Measurements from ENCODE around the gene ARHGEF12.
A peak's percentile ranks its signal among the peaks of the same experiment; 100 is the strongest.

Gene ARHGEF12

GRCh38 chr11:120302001-120302805 is 34.0 kb upstream of the ARHGEF12 start:
- no peak overlapping the region for H3K4me3 ChIP-seq
- no peaks in the 10 kb centered on the region for H3K9me3 ChIP-seq (replicated peaks in 1 of 11)
- no peaks in the 10 kb centered on the region for H3K36me3 ChIP-seq
- TF ChIP-seq Cebpa-rat (IDR thresholded peaks at IDR 0.05), result no peak
- no peaks in the 10 kb centered on the region for H3K27me3 ChIP-seq
- H3K4me1 ChIP-seq, result peaks cover 0 to 26% (median 0%) of the 10 kb centered on the region in 10 experiments; a peak in 8 of 20 replicates
- H3K4me2 ChIP-seq, result no peak overlapping the region
- H4K20me1 ChIP-seq, result peaks cover 0 to 9% (median 0%) of the 10 kb centered on the region in 11 experiments; a peak in 4 of 22 replicates
- H3K9ac ChIP-seq, result 0 out of 22 replicates have a peak overlapping the region, but pooled peaks of 1 of the 11 experiments have one; percentile 4
- H3K27ac ChIP-seq, result no peak overlapping the region

- H3K9ac ChIP-seq, result no peak overlapping the region
- H3K4me2 ChIP-seq, result no peak overlapping the region
- H3K27me3 ChIP-seq, result no peaks in the 10 kb centered on the region
- peaks cover 0 to 9% (median 0%) of the 10 kb centered on the region in 11 experiments; a peak in 4 of 22 replicates for H4K20me1 ChIP-seq
- H3K4me1 ChIP-seq, result peaks cover 0 to 26% (median 0%) of the 10 kb centered on the region in 10 experiments; a peak in 8 of 20 replicates
- TF ChIP-seq Cebpa-rat (IDR thresholded peaks at IDR 0.05), result no peak
- no peaks in the 10 kb centered on the region for H3K36me3 ChIP-seq
- no peak overlapping the region for H3K27ac ChIP-seq
- H3K4me3 ChIP-seq, result no peak overlapping the region
- no peaks in the 10 kb centered on the region for H3K9me3 ChIP-seq (replicated peaks in 1 of 11)
Observed at GRCh38 chr11:120303004-120303637, 33.1 kb upstream of the ARHGEF12 start.

- Histone ChIP-seq H3K4me3 (no peak overlapping the region), H3K4me1 (peaks cover 0 to 26% (median 3%) of the 10 kb centered on the region in 10 experiments; a peak in 16 of 20 replicates), H4K20me1 (peaks cover 0 to 9% (median 0%) of the 10 kb centered on the region in 11 experiments; a peak in 4 of 22 replicates), H3K9me3 (replicated peaks in 1 of 11) (no peaks in the 10 kb centered on the region), H3K36me3 (no peaks in the 10 kb centered on the region), H3K4me2 (peak overlapping the region in 4 of 11 experiments; percentile 21 to 47 (median 36); a peak in 5 of 22 replicates), H3K27ac (0 out of 22 replicates have a peak overlapping the region, but pooled peaks of 1 of the 11 experiments have one; percentile 5), H3K9ac (no peak overlapping the region), H3K27me3 (no peaks in the 10 kb centered on the region)
- TF ChIP-seq Cebpa-rat (IDR thresholded peaks at IDR 0.05), result no peak
Observed at GRCh38 chr11:120304526-120304925, 31.7 kb upstream of the ARHGEF12 start.

- H3K4me1 ChIP-seq, result peaks cover 5 to 28% (median 9%) of the 10 kb centered on the region in 10 experiments; a peak in 16 of 20 replicates
- peak overlapping the region in 3 of 11 experiments; percentile 28 to 47 (median 45); a peak in 4 of 22 replicates for H3K4me2 ChIP-seq
- no peak overlapping the region for H3K9ac ChIP-seq
- no peak overlapping the region for H3K4me3 ChIP-seq
- no peaks in the 10 kb centered on the region for H3K27me3 ChIP-seq
- no peaks in the 10 kb centered on the region for H3K36me3 ChIP-seq
- H3K9me3 ChIP-seq (replicated peaks in 1 of 11), result no peaks in the 10 kb centered on the region
- H4K20me1 ChIP-seq, result peaks cover 0 to 9% (median 0%) of the 10 kb centered on the region in 11 experiments; a peak in 2 of 22 replicates
- H3K27ac ChIP-seq, result no peak overlapping the region
- no peak for TF ChIP-seq Cebpa-rat (IDR thresholded peaks at IDR 0.05)
Observed at GRCh38 chr11:120305286-120305685, 30.9 kb upstream of the ARHGEF12 start.

GRCh38 chr11:120306519-120307242 is 29.5 kb upstream of the ARHGEF12 start:
- Histone ChIP-seq H3K4me1 (peaks cover 5 to 28% (median 9%) of the 10 kb centered on the region in 10 experiments; a peak in 16 of 20 replicates), H3K27me3 (no peaks in the 10 kb centered on the region), H4K20me1 (peaks cover 0 to 9% (median 0%) of the 10 kb centered on the region in 11 experiments; a peak in 2 of 22 replicates), H3K27ac (no peak overlapping the region), H3K4me2 (peak overlapping the region in 3 of 11 experiments; percentile 1 to 7 (median 3); a peak in 2 of 22 replicates), H3K9ac (no peak overlapping the region), H3K36me3 (no peaks in the 10 kb centered on the region), H3K4me3 (no peak overlapping the region), H3K9me3 (replicated peaks in 1 of 11) (no peaks in the 10 kb centered on the region)
- TF ChIP-seq Cebpa-rat (IDR thresholded peaks at IDR 0.05), result no peak

GRCh38 chr11:120307476-120307875 is 28.7 kb upstream of the ARHGEF12 start:
- TF ChIP-seq Cebpa-rat (IDR thresholded peaks at IDR 0.05), result no peak
- H3K9ac ChIP-seq, result no peak overlapping the region
- no peaks in the 10 kb centered on the region for H3K27me3 ChIP-seq
- H3K4me3 ChIP-seq, result no peak overlapping the region
- no peaks in the 10 kb centered on the region for H3K36me3 ChIP-seq
- no peak overlapping the region for H3K27ac ChIP-seq
- H3K4me1 ChIP-seq, result peaks cover 5 to 28% (median 9%) of the 10 kb centered on the region in 10 experiments; a peak in 16 of 20 replicates
- H4K20me1 ChIP-seq, result peaks cover 0 to 4% (median 0%) of the 10 kb centered on the region in 11 experiments; a peak in 2 of 22 replicates
- H3K9me3 ChIP-seq (replicated peaks in 1 of 11), result no peaks in the 10 kb centered on the region
- H3K4me2 ChIP-seq, result no peak overlapping the region

- H3K4me2 ChIP-seq, result no peak overlapping the region
- H3K9ac ChIP-seq, result no peak overlapping the region
Observed at GRCh38 chr11:120308081-120308480, 28.1 kb upstream of the ARHGEF12 start.

GRCh38 chr11:120310870-120311269 is 25.3 kb upstream of the ARHGEF12 start:
- Histone ChIP-seq H3K4me3 (no peak overlapping the region), H3K9me3 (replicated peaks in 1 of 11) (no peaks in the 10 kb centered on the region), H3K9ac (no peak overlapping the region), H3K4me1 (peaks cover 0 to 11% (median 9%) of the 10 kb centered on the region in 10 experiments; a peak in 11 of 20 replicates), H3K36me3 (no peaks in the 10 kb centered on the region), H4K20me1 (no peaks in the 10 kb centered on the region; a peak in 2 of 22 replicates), H3K27ac (no peak overlapping the region), H3K27me3 (no peaks in the 10 kb centered on the region), H3K4me2 (no peak overlapping the region)
- TF ChIP-seq Cebpa-rat (IDR thresholded peaks at IDR 0.05), result no peak

More at GRCh38 chr11:120308081-120308480, 28.1 kb upstream of the ARHGEF12 start:
- no peaks in the 10 kb centered on the region; a peak in 2 of 22 replicates for H4K20me1 ChIP-seq
- H3K36me3 ChIP-seq, result no peaks in the 10 kb centered on the region
- peaks cover 5 to 28% (median 9%) of the 10 kb centered on the region in 10 experiments; a peak in 16 of 20 replicates for H3K4me1 ChIP-seq
- no peaks in the 10 kb centered on the region for H3K27me3 ChIP-seq
- TF ChIP-seq Cebpa-rat (IDR thresholded peaks at IDR 0.05), result no peak
- no peaks in the 10 kb centered on the region for H3K9me3 ChIP-seq (replicated peaks in 1 of 11)
- no peak overlapping the region for H3K4me3 ChIP-seq
- no peak overlapping the region for H3K27ac ChIP-seq
